PFSK-1 (cell line): Measurements from ENCODE around the gene DBT.

Source experiments
- FOXP2 ChIP-seq: optimal IDR thresholded peaks from 2 replicates; pipeline ENCODE3; 2011; ENCODE audit warnings: borderline replicate concordance, control low read depth, inconsistent platforms; ENCODE audit not compliant: insufficient read depth; ENCODE audit errors: extremely low read length, extremely low read depth
- POLR2AphosphoS5 ChIP-seq: IDR thresholded peaks from 2 replicates; pipeline ENCODE4 v1.6.1; 2012; ENCODE audit warnings: low read depth, mild to moderate bottlenecking, control low read depth, low read length, moderate library complexity
- SIN3A ChIP-seq: IDR thresholded peaks from 2 replicates; pipeline ENCODE4 v1.6.1; 2012; ENCODE audit warnings: mild to moderate bottlenecking, low read length, moderate library complexity, borderline replicate concordance; ENCODE audit not compliant: insufficient read depth
- TAF1 ChIP-seq: IDR thresholded peaks from 2 replicates; pipeline ENCODE4 v1.6.1; 2012; ENCODE audit warnings: low read length, control low read depth, borderline replicate concordance; ENCODE audit not compliant: insufficient read depth
- TF ChIP-seq, protein P1 (sequence below), 2 experiments: IDR thresholded peaks; 2 replicates each; pipeline versions ENCODE4 v1.6.1 to v1.8.0; 2011 to 2012; ENCODE audit warnings: low read depth in 2 of 2, low read length in 2 of 2, control low read depth in 1 of 2, inconsistent platforms in 1 of 2, mild to moderate bottlenecking in 1 of 2, moderate library complexity in 1 of 2; ENCODE audit not compliant: insufficient read depth in 1 of 2

DNA sequence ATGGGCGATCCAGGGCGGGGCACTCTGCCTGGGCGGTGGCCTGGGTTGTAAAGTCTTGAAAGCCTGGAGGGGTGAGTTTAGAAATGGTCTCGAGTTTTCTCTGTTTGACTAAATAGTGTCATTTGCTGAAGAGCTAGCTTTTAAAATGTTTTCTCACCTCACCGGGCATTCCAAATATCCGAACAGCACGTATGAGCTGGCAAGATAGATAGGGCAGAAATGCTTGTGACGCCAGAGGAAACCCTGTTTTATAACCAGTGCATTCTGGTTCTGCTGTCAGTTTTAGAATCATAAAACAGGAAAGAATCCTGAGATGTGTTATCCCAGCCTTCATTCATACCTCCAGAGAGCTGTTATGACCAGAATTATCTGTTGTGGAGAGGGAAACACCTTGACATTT is 17.1 kb upstream of the DBT start:
- TF ChIP-seq POLR2AphosphoS5 (no peak), SIN3A (no peak), TAF1 (no peak), FOXP2 (no peak)
- TF ChIP-seq, protein P1, sequence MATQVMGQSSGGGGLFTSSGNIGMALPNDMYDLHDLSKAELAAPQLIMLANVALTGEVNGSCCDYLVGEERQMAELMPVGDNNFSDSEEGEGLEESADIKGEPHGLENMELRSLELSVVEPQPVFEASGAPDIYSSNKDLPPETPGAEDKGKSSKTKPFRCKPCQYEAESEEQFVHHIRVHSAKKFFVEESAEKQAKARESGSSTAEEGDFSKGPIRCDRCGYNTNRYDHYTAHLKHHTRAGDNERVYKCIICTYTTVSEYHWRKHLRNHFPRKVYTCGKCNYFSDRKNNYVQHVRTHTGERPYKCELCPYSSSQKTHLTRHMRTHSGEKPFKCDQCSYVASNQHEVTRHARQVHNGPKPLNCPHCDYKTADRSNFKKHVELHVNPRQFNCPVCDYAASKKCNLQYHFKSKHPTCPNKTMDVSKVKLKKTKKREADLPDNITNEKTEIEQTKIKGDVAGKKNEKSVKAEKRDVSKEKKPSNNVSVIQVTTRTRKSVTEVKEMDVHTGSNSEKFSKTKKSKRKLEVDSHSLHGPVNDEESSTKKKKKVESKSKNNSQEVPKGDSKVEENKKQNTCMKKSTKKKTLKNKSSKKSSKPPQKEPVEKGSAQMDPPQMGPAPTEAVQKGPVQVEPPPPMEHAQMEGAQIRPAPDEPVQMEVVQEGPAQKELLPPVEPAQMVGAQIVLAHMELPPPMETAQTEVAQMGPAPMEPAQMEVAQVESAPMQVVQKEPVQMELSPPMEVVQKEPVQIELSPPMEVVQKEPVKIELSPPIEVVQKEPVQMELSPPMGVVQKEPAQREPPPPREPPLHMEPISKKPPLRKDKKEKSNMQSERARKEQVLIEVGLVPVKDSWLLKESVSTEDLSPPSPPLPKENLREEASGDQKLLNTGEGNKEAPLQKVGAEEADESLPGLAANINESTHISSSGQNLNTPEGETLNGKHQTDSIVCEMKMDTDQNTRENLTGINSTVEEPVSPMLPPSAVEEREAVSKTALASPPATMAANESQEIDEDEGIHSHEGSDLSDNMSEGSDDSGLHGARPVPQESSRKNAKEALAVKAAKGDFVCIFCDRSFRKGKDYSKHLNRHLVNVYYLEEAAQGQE (IDR thresholded peaks at IDR 0.05; ENCODE audit: insufficient read depth in 1 of 2, low read depth in 2 of 2, low read length in 2 of 2) = no peak
